Ovary (tissue), 9 donors: Measurements from ENCODE around the gene TSC22D3. TPM values are rescaled to one million over a fixed set of nuclear protein-coding genes. Genes with fewer than 3 reads are reported as not detected.

Experiments
- DNase-seq, 5 donors: peaks; one replicate each; pipeline ENCODE4 v3.0.0-alpha.2; 2019 to 2020
- H3K27ac ChIP-seq, 2 donors: fragments of 200-600 bp; one replicate each; pipeline versions ENCODE4 v1.5.1 to v1.8.0; 2019 to 2022
- H3K27me3 ChIP-seq: fragments of 200-600 bp; one replicate; pipeline ENCODE4 v1.8.0; 2022
- H3K36me3 ChIP-seq: fragments of 200-600 bp; sonication (generic); one replicate; pipeline ENCODE4 v1.5.1; 2019
- H3K4me1 ChIP-seq: one replicate; pipeline ENCODE4 v1.8.1; 2013; ENCODE audit warnings: mild to moderate bottlenecking, moderate library complexity; ENCODE audit not compliant: insufficient read depth
- H3K4me3 ChIP-seq: fragments of 200-600 bp; sonication (generic); one replicate; pipeline ENCODE4 v1.5.1; 2017
- H3K9me3 ChIP-seq, 2 donors: fragments of 200-600 bp in 1 of 2; sonication (generic) in 1 of 2; one replicate each; pipeline versions ENCODE4 v1.5.1 to v1.8.1; 2013 to 2019; ENCODE audit warnings: mild to moderate bottlenecking in 1 of 2, moderate library complexity in 1 of 2
- EP300 ChIP-seq: sonication (generic); formaldehyde crosslinking; IDR thresholded peaks from one replicate; pipeline ENCODE4 v1.6.1; 2017; ENCODE audit warnings: antibody characterized with exemption
- POLR2A ChIP-seq: fragments of 450-650 bp; IDR thresholded peaks from one replicate; pipeline ENCODE4 v1.6.1; 2017; ENCODE audit warnings: antibody characterized with exemption, mild to moderate bottlenecking, moderate library complexity
- WGBS, 3 donors: extraction: QIAGEN DNeasy Blood & Tissue Kit in 1 of 3; methylation state at CpG; one replicate each; pipeline versions ENCODE4 v1.1.5 to v1.1.7; 2013 to 2017; 5-methylcytosine and 5-hydroxymethylcytosine counted together
- intact Hi-C, 4 donors: fragments of 100-400 bp; cut with DNase I; formaldehyde crosslinking; loops; one replicate each; pipeline versions ENCODE4 v1.11.0 to v1.15.1; 2022 to 2023
- polyA plus RNA-seq, 2 donors: library from polyadenylated mRNA; stranded (reverse); fragments of 200-250 nt in 1 of 2; fragments of 350-450 nt in 1 of 2; fragmentation: Illumina TruSeq in 1 of 2; extraction: RNeasy Lipid Tissue Mini Kit (QIAGEN cat#74804) in 1 of 2; gene quantifications; one replicate each; pipeline ENCODE4 v1.2.3, GENCODE V29; 2013 to 2014
- total RNA-seq, 7 donors: library from RNA; depleted of rRNA in 2 of 7; stranded (reverse); fragments of >200 nt in 2 of 7; fragmentation: NEBNext Ultra II Directional in 3 of 7; extraction: Animal tissue kit (Norgen Biotek cat#: 25700) in 3 of 7; gene quantifications; one replicate each; pipeline versions ENCODE4 v1.1.0 to v1.2.4, GENCODE V29; 2016 to 2023
- TF ChIP-seq, protein P1 (sequence below), 3 donors: fragments of 450-650 bp in 2 of 3; fragments of 200-600 bp in 1 of 3; IDR thresholded peaks; one replicate each; pipeline versions ENCODE4 v1.5.1 to v1.8.0; 2016 to 2022; ENCODE audit warnings: antibody characterized with exemption in 3 of 3, mild to moderate bottlenecking in 1 of 3
- donor health status: DM: no; HTN: no; CAD: no; lungs with moderate emphysema.
- donor health status: DM: no; HTN: no; CAD: no.
- donor health status: Bipolar disorder and iron deficiency.
- donor health status: DM: yes; HTN: yes; CAD: no.
- donor health status: DM: no; HTN: no; CAD: no.
- donor health status: DM: yes; HTN: yes; CAD: no.

Gene TSC22D3
- total and polyA plus RNA-seq, 9 donors: 91.5 to 645 (median 241) TPM

GRCh38 chrX:107747596-107748161 lies 27.9 kb downstream of the TSC22D3 start:
- no peak overlapping the region for H3K4me3 ChIP-seq
- H3K27me3 ChIP-seq: no peaks in the 10 kb centered on the region
- intact Hi-C loops: no loop called here
- no peaks in the 10 kb centered on the region for H3K9me3 ChIP-seq
- H3K4me1 ChIP-seq: peaks cover 31% of the 10 kb centered on the region
- peak in 2 of 5 donors; percentile 34 to 44 for DNase-seq
- H3K36me3 ChIP-seq: no peaks in the 10 kb centered on the region
- peak overlapping the region; percentile 15 to 60 for H3K27ac ChIP-seq
- TF ChIP-seq, protein P1, sequence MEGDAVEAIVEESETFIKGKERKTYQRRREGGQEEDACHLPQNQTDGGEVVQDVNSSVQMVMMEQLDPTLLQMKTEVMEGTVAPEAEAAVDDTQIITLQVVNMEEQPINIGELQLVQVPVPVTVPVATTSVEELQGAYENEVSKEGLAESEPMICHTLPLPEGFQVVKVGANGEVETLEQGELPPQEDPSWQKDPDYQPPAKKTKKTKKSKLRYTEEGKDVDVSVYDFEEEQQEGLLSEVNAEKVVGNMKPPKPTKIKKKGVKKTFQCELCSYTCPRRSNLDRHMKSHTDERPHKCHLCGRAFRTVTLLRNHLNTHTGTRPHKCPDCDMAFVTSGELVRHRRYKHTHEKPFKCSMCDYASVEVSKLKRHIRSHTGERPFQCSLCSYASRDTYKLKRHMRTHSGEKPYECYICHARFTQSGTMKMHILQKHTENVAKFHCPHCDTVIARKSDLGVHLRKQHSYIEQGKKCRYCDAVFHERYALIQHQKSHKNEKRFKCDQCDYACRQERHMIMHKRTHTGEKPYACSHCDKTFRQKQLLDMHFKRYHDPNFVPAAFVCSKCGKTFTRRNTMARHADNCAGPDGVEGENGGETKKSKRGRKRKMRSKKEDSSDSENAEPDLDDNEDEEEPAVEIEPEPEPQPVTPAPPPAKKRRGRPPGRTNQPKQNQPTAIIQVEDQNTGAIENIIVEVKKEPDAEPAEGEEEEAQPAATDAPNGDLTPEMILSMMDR (IDR thresholded peaks at IDR 0.05): no peak
- TF ChIP-seq EP300 (no peak), POLR2A (no peak)
- WGBS, 3 donors: 23 to 38% (median 24%) methylated on average over 3 of the region's 3 CpGs

- TF ChIP-seq, protein P1 (IDR thresholded peaks at IDR 0.05): no peak
- TF ChIP-seq EP300: no peak
- TF ChIP-seq POLR2A: no peak
- peaks cover 34% of the 10 kb centered on the region for H3K4me1 ChIP-seq
- H3K9me3 ChIP-seq: no peaks in the 10 kb centered on the region
- no peak overlapping the region for H3K4me3 ChIP-seq
- intact Hi-C loops: no loop called here
- whole genome bisulfite sequencing, 3 donors: 75 to 92% (median 84%) methylated on average over 2 of the region's 2 CpGs
- H3K36me3 ChIP-seq: no peaks in the 10 kb centered on the region
- H3K27ac ChIP-seq: no peak overlapping the region
- no peak for DNase-seq
- H3K27me3 ChIP-seq: no peaks in the 10 kb centered on the region
Observed at GRCh38 chrX:107744868-107745267, 30.7 kb downstream of the TSC22D3 start.

GRCh38 chrX:107743995-107744394 lies 31.6 kb downstream of the TSC22D3 start:
- no peaks in the 10 kb centered on the region for H3K36me3 ChIP-seq
- H3K9me3 ChIP-seq: no peaks in the 10 kb centered on the region
- intact Hi-C loops: no loop called here
- TF ChIP-seq, protein P1 (IDR thresholded peaks at IDR 0.05): no peak
- TF ChIP-seq EP300 (no peak), POLR2A (no peak)
- peak overlapping the region in 1 of 2 donors; percentile 83 for H3K27ac ChIP-seq
- no peak overlapping the region for H3K4me3 ChIP-seq
- no peaks in the 10 kb centered on the region for H3K27me3 ChIP-seq
- DNase-seq: no peak
- WGBS, 3 donors: 80 to 98% (median 90%) methylated on average over 7 of the region's 7 CpGs
- H3K4me1 ChIP-seq: peaks cover 28% of the 10 kb centered on the region

DNA sequence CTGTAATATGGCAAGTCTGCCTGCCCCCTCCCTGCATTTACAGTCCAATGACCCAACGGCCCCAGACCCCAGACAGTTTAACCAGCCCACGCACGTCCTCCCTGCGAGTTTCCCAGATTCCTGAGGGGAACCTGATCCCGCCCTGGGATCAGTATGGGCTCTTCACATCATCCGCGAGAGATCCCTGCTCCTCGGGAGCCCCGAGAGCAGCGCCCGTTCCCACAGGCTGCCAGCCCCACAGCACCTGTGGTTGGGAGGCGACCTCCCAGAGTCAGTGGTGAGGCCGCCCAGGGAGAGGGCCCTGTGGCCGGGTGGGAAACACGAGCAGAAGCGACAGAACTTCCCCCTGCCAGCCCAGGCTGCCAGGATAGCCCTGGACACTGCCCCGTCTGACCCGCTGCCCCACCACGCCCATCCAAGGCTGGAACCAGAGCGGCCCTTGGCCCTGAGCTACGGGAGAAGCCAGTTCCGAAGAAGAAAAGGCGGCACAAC lies 32.8 kb downstream of the TSC22D3 start:
- DNase-seq: peak in 3 of 5 donors; percentile 29 to 59 (median 48)

More for the DNA sequence above, 32.8 kb downstream of the TSC22D3 start:
- 39 to 54% (median 51%) methylated on average over 23 of the region's 23 CpGs for WGBS, 3 donors
- H3K9me3 ChIP-seq: no peaks in the 10 kb centered on the region
- TF ChIP-seq, protein P1 (IDR thresholded peaks at IDR 0.05): no peak
- no peak for TF ChIP-seq EP300
- TF ChIP-seq POLR2A: no peak
- H3K27ac ChIP-seq: peak overlapping the region; percentile 83 to 91
- intact Hi-C loops: no loop called here
- H3K36me3 ChIP-seq: no peaks in the 10 kb centered on the region
- H3K27me3 ChIP-seq: no peaks in the 10 kb centered on the region
- peak overlapping the region; percentile 9 for H3K4me3 ChIP-seq
- peaks cover 32% of the 10 kb centered on the region for H3K4me1 ChIP-seq
